Uterus (tissue), 2 donors: ENCODE measurements around the gene TYRO3.

Experiments
- CTCF ChIP-seq, 4 experiments: fragments of 200-600 bp in 2 of 4; fragments of 450-650 bp in 2 of 4; sonication (generic) in 2 of 4; IDR thresholded peaks; one replicate each; pipeline ENCODE4 v1.5.1; 2016 to 2019; ENCODE audit warnings: antibody characterized with exemption in 4 of 4, mild to moderate bottlenecking in 2 of 4, moderate library complexity in 1 of 4
- POLR2A ChIP-seq, 2 donors: fragments of 450-650 bp; IDR thresholded peaks; one replicate each; pipeline ENCODE4 v1.6.1; 2016; ENCODE audit warnings: antibody characterized with exemption in 2 of 2, mild to moderate bottlenecking in 1 of 2, moderate library complexity in 1 of 2

- peak; percentile 16 to 63 (median 38) for TF ChIP-seq CTCF (IDR thresholded peaks at IDR 0.05)
- TF ChIP-seq POLR2A (IDR thresholded peaks at IDR 0.05): no peak
Measured at GRCh38 chr15:41585127-41586047, 26.4 kb downstream of the TYRO3 start.
